ENCODE results near the gene PRKCQ.

The PRKCQ gene

DNA sequence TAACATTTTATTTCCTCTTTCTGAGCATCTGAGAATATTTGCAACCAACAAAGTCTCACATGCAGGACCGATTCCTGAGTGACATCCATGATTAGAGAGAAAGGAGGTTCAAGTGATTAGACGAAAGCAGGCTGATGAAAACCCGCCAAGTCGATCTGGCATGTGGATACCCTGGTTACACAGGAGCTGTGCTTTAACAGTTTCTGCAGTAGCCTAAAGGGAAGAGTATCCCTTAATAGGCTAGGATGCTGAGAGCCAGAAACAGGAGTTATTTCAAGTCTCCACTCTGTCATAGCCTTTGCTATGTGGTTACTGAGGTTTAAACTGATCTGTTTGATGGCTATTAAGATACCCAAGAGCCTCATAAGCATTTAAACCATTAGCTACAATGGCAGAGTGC lies 82.5 kb downstream of the PRKCQ start:
- DNase-seq (ENCODE audit: low read depth), result no peak
- TF ChIP-seq, protein P1, sequence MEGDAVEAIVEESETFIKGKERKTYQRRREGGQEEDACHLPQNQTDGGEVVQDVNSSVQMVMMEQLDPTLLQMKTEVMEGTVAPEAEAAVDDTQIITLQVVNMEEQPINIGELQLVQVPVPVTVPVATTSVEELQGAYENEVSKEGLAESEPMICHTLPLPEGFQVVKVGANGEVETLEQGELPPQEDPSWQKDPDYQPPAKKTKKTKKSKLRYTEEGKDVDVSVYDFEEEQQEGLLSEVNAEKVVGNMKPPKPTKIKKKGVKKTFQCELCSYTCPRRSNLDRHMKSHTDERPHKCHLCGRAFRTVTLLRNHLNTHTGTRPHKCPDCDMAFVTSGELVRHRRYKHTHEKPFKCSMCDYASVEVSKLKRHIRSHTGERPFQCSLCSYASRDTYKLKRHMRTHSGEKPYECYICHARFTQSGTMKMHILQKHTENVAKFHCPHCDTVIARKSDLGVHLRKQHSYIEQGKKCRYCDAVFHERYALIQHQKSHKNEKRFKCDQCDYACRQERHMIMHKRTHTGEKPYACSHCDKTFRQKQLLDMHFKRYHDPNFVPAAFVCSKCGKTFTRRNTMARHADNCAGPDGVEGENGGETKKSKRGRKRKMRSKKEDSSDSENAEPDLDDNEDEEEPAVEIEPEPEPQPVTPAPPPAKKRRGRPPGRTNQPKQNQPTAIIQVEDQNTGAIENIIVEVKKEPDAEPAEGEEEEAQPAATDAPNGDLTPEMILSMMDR (conservative IDR thresholded peaks at IDR 0.05; ENCODE audit: low read length), result no peak
- H3K4me3 ChIP-seq (ENCODE audit: low read length), result no peak overlapping the region

DNA sequence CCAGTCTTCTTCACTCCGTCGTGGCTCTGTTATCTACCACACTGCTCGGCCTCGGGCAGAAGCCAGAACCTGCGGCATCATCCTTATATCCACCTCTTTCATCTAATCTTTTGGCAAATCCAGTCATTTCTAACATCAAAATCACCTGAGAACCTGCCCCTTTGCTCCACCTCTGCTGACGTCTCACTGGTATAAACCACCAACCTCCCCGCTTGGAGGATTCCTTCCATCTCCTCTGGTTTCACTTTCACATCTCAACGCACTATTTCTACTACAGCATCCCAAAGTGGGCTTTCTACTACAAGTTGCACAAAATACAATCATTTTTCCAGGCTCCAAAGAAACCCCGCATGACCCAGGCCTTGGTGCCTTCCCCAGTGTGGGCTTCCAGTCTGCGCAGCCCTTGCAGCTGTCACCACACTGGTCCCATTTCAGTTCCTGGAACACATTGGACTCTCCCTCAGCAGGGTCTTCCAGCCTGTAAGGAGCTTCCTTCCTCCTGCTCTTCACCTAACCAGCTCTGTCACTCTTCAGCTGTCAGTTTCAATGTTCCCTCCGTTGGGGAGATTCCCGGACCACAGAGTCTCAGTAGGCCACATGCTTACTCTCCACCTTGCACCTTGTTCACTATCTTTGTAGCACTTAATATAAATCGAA lies 85.0 kb downstream of the PRKCQ start:
- H3K4me3 ChIP-seq (ENCODE audit: low read length), result no peak overlapping the region
- TF ChIP-seq, protein P1 (conservative IDR thresholded peaks at IDR 0.05; ENCODE audit: low read length), result no peak
- no peak for DNase-seq (ENCODE audit: low read depth)

DNA sequence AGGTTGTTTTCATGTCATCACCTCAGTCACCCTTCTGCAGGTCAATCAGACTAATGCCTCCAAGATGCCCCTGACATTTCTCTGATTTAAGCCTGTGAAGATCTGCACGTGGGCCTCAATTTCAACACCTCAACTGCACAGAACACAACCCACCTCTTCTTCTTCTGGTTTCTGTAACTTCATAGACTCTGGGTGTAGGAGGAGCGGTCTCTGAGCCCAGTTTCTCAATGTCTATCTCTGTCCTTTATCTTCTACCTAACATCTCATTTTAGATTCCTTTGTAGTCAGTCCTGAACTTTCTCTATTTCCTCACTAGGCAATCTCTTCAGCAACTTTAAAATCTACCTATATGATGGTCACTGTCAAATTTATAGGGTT lies 85.6 kb downstream of the PRKCQ start:
- no peak overlapping the region for H3K4me3 ChIP-seq (ENCODE audit: low read length)
- DNase-seq (ENCODE audit: low read depth), result no peak

DNA sequence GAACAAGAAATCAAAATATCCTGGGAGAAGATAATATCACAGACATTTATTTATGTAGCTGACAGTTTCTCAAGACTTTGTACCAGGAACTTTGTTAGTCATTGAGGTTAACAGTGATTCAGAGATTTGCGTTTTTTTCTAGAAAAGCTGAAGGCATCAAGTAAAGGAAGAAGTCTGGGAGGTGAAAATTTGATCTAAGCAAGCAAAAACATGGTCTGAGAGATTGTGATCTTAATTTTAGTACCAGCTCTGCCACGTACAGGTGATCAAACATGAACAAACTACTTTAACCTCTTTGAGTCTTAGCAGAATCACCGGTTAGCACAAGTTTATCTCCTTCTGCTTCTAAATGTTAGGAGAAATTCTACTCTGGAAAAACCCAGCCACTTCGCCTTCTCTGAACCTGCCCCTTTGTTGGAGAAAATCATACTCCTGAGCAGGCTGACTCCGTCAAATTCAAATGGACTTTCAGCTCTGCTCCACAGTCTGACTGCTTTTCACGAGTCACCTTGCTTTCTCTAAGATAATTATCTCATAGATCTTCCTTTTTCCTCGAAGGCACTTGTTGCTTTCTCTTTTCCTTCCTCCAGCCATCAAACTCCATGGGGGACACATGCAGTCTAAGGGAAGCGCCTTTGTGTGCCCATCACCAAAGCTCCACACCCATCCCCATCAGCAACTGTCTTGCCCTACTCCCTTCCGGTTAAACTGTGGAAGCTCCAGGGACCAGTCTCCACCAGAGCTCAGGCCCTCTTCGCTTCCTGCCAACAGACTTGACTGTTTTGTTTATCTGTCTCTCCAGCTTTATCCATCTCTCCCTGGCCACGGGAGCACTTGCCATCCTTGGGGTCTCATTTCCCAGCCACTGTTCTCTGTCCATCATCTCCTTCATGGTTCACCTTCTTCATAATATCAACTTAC lies 86.3 kb downstream of the PRKCQ start:
- TF ChIP-seq, protein P1 (conservative IDR thresholded peaks at IDR 0.05; ENCODE audit: low read length), result no peak

More for the DNA sequence above, 85.6 kb downstream of the PRKCQ start:
- TF ChIP-seq, protein P1 (conservative IDR thresholded peaks at IDR 0.05; ENCODE audit: low read length), result no peak

DNA sequence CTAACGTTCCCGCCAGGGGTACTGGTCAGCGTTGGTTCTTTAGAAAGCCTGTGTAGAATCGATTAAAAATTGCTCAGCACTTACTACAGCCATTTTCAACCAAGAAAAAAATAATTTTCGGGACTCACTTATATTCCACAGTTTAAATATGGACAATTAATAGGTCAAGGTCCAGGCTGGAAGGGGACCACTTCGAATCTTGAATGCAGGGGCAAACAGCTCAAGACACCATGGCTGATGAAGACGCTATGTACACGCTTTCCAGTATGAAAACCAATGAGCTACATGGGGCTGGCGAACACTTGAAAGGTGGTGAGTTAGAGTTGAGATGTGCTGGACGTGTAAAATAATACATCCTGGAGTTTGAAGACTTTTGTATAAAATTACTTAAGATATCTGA lies 87.2 kb downstream of the PRKCQ start:
- H3K4me3 ChIP-seq (ENCODE audit: low read length), result no peak overlapping the region
- DNase-seq (ENCODE audit: low read depth), result no peak
- TF ChIP-seq, protein P1 (conservative IDR thresholded peaks at IDR 0.05; ENCODE audit: low read length), result no peak

More for the DNA sequence above, 86.3 kb downstream of the PRKCQ start:
- no peak overlapping the region for H3K4me3 ChIP-seq (ENCODE audit: low read length)
- no peak for DNase-seq (ENCODE audit: low read depth)

DNA sequence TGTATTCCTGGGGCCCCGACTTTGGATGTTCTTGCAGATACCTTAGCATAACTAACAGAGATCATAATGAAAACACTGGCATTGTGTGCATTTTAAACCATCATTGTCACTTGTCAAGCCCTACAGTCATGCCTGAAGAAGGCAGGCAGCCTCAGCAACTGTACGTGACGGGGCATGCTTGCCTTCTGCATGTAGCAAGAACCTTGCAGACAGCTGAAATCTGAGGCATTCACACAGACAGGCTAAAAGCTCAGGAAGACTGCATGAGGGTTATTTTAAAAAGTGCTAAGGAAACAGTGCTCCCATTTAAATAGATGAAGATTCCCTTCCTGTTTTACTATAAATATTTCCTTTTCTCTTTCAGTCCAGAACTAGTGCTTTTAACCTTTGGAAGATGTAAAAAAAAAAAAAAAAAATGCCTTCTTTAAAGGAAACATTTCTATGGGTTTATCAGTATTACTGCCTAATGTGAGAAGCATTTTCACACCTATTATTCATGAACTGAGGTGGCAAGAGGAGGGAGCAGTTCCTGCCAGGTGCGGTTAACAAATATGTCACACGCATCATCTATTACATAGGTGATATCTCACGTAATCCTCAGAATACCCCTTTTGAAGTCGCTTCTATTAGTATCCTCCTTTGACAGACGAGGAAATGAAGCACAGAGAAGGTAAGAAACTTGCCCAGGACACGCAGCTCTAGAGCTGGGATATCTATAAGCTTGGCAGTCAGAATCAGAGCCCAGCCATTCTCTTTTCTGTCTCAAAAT lies 88.1 kb downstream of the PRKCQ start:
- TF ChIP-seq, protein P1 (conservative IDR thresholded peaks at IDR 0.05; ENCODE audit: low read length), result no peak
- DNase-seq (ENCODE audit: low read depth), result no peak
- no peak overlapping the region for H3K4me3 ChIP-seq (ENCODE audit: low read length)
